Neural progenitor cell (in vitro differentiated cells): ENCODE results near the gene HEXD.

Source experiments
- EZH2phosphoT487 ChIP-seq: fragments of 200-600 bp; sonication (generic); IDR thresholded peaks from 2 replicates; pipeline ENCODE4 v1.6.1; 2017; ENCODE audit warnings: antibody characterized with exemption
- TF ChIP-seq, protein P1 (sequence below): fragments of 200-600 bp; sonication (generic); IDR thresholded peaks from 2 replicates; pipeline ENCODE4 v1.5.1; 2017; ENCODE audit warnings: antibody characterized with exemption, mild to moderate bottlenecking

DNA sequence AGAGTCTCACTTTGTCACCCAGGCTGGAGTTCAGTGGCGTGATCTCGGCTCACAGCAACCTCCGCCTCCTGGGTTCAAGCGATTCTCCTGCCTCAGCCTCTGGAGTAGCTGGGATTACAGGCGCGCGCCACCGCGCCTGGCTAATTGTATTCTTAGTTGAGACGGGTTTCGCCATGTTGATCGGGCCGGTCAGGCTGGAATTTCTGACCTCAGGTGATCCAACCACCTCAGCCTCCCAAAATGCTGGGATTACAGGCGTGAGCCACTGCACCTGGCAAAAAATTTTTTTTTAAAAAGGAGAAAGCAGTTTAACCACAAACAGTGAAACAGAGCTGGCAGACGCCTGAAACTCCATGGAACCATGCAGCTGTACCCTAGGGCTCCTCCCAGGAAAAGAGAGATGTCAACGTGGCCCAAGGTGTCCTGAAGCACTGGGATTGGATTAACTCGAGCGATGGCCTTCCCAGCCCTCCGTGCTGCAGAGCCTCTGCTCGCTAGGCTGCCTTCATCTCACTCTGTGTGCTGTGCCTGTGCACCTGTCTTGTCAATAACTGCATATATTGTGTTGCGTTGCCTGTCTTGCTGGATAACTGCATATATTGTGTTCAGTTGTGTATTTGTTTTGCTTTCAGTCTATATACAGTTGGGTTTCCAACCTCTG lies 71.8 kb downstream of the HEXD start:
- TF ChIP-seq, protein P1, sequence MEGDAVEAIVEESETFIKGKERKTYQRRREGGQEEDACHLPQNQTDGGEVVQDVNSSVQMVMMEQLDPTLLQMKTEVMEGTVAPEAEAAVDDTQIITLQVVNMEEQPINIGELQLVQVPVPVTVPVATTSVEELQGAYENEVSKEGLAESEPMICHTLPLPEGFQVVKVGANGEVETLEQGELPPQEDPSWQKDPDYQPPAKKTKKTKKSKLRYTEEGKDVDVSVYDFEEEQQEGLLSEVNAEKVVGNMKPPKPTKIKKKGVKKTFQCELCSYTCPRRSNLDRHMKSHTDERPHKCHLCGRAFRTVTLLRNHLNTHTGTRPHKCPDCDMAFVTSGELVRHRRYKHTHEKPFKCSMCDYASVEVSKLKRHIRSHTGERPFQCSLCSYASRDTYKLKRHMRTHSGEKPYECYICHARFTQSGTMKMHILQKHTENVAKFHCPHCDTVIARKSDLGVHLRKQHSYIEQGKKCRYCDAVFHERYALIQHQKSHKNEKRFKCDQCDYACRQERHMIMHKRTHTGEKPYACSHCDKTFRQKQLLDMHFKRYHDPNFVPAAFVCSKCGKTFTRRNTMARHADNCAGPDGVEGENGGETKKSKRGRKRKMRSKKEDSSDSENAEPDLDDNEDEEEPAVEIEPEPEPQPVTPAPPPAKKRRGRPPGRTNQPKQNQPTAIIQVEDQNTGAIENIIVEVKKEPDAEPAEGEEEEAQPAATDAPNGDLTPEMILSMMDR: no peak
- no peak for TF ChIP-seq EZH2phosphoT487
